Peyer's patch (tissue), 4 donors: ENCODE measurements around the gene C6orf132.

Experiments
- POLR2A ChIP-seq, 2 donors: fragments of 450-650 bp; IDR thresholded peaks; one replicate each; pipeline ENCODE4 v1.5.1; 2017; ENCODE audit warnings: antibody characterized with exemption in 2 of 2, mild to moderate bottlenecking in 2 of 2, moderate library complexity in 2 of 2
- TF ChIP-seq, protein P1 (sequence below), 6 experiments: fragments of 450-650 bp in 4 of 6; fragments of 200-600 bp in 2 of 6; sonication (generic) in 1 of 6; IDR thresholded peaks; one replicate each; pipeline ENCODE4 v1.5.1; 2017 to 2019; ENCODE audit warnings: antibody characterized with exemption in 6 of 6, mild to moderate bottlenecking in 3 of 6, moderate library complexity in 1 of 6

DNA sequence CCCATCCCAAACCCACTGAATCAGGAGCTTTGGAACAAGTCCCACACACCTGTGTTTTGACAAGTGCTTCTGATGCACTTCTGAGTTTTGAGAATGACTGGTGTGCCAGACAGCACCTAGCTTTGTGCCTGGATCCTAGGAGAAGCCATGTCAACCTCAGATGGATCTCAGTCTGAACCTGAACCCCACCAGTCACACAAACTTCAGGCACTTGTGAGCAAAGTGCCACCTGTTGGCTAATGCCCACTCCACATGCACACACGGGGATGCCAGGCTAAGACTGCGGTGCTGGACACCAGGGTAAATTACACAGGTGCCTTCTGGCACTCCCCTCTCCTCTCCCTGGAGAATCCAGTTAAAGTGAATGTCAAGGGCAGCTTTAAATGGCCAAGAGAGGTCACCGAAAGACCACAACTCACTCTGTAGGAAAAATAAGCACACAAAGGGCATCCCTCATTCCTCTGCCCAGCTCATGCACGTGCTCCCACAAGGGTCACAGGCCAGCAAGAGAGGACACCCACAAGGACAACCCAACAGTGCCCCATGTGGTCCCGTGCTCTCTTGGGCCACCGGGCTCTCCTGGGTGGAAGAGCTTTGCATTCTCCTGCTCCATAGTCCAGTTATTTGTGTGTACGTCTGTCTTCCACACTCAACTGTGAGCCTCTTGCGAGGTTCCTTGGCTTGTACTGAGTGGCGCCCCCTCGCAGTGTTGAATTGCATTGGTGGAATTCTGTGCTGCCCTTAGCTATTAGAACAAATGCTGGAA, 46.5 kb downstream of the C6orf132 start:
- no peak for TF ChIP-seq POLR2A (IDR thresholded peaks at IDR 0.05)
- TF ChIP-seq, protein P1, sequence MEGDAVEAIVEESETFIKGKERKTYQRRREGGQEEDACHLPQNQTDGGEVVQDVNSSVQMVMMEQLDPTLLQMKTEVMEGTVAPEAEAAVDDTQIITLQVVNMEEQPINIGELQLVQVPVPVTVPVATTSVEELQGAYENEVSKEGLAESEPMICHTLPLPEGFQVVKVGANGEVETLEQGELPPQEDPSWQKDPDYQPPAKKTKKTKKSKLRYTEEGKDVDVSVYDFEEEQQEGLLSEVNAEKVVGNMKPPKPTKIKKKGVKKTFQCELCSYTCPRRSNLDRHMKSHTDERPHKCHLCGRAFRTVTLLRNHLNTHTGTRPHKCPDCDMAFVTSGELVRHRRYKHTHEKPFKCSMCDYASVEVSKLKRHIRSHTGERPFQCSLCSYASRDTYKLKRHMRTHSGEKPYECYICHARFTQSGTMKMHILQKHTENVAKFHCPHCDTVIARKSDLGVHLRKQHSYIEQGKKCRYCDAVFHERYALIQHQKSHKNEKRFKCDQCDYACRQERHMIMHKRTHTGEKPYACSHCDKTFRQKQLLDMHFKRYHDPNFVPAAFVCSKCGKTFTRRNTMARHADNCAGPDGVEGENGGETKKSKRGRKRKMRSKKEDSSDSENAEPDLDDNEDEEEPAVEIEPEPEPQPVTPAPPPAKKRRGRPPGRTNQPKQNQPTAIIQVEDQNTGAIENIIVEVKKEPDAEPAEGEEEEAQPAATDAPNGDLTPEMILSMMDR (IDR thresholded peaks at IDR 0.05) = peak in 1 of 6 experiments; percentile 14
